Measurements from ENCODE around the gene MYOM3. TPM values are rescaled to one million over a fixed set of nuclear protein-coding genes. Genes with fewer than 3 reads are reported as not detected.

Gene MYOM3
- total RNA-seq, 4 donors from 2014 or later: 0.17 to 0.94 (median 0.44) TPM; not detected in 1

- TF ChIP-seq CTCF (IDR thresholded peaks at IDR 0.05; ENCODE audit: low read depth): no peak
These were observed 102.5 kb downstream of the MYOM3 start for GRCh38 chr1:24009406-24009805.

GRCh38 chr1:24007079-24007478 is 104.9 kb downstream of the MYOM3 start:
- TF ChIP-seq CTCF (IDR thresholded peaks at IDR 0.05; ENCODE audit: low read depth): no peak

Other genes starting within 250 kb of the MYOM3 start
- 100 to 1,000 TPM in 1 of 4 donors, 10 to 100 TPM in 3; 30.0 to 121 (median 38.6) TPM for gene FUCA1, start 243.8 kb downstream of the MYOM3 start, total RNA-seq
- gene CNR2, start 198.8 kb downstream of the MYOM3 start, total RNA-seq: under 1 TPM in 1 of 4 donors, not detected in 3; under 0.01 TPM
- gene PNRC2, start 152.3 kb downstream of the MYOM3 start, total RNA-seq: 100 to 1,000 TPM in 3 of 4 donors, 10 to 100 TPM in 1; 90.0 to 118 (median 110) TPM
- 10 to 100 TPM; 75.1 to 97.5 (median 77.3) TPM for gene SRSF10, start 131.8 kb downstream of the MYOM3 start, total RNA-seq
- gene IL22RA1, start 31.0 kb upstream of the MYOM3 start, total RNA-seq: under 1 TPM in 1 of 4 donors, not detected in 3; 0.19 TPM
- 1 to 10 TPM in 1 of 4 donors, under 1 TPM in 2, not detected in 1; 0.22 to 6.1 (median 0.49) TPM for gene IFNLR1, start 75.2 kb upstream of the MYOM3 start, total RNA-seq
- gene GRHL3, start 207.2 kb upstream of the MYOM3 start, total RNA-seq: not detected

Measured in subcutaneous adipose tissue (tissue), 4 donors.